Measurements from ENCODE around the gene SH3RF3. TPM values are rescaled to one million over a fixed set of nuclear protein-coding genes. Genes with fewer than 3 reads are reported as not detected.
A peak's percentile ranks its signal among the peaks of the same experiment; 100 is the strongest.

Gene SH3RF3
- total RNA-seq, 1 donor from 2014 or later: 0.47 TPM

GRCh38 chr2:109226622-109227021 lies 97.6 kb downstream of the SH3RF3 start:
- no peak overlapping the region for H3K27ac Mint-ChIP-seq
- DNase-seq: no peak
- H3K36me3 Mint-ChIP-seq (ENCODE audit: low read depth): no peaks in the 10 kb centered on the region
- peaks cover 31% of the 10 kb centered on the region for H3K27me3 Mint-ChIP-seq
- H3K4me3 Mint-ChIP-seq: no peak overlapping the region
- H3K4me1 Mint-ChIP-seq: peaks cover 11% of the 10 kb centered on the region
- no peaks in the 10 kb centered on the region for H3K9me3 Mint-ChIP-seq
- intact Hi-C loops (cut with micrococcal nuclease): no loop called here

GRCh38 chr2:109229094-109229675 lies 100.2 kb downstream of the SH3RF3 start:
- H3K27ac Mint-ChIP-seq: no peak overlapping the region
- intact Hi-C loops (cut with micrococcal nuclease): no loop called here
- no peak overlapping the region for H3K4me3 Mint-ChIP-seq
- H3K27me3 Mint-ChIP-seq: peaks cover 44% of the 10 kb centered on the region
- DNase-seq: no peak
- no peaks in the 10 kb centered on the region for H3K9me3 Mint-ChIP-seq
- peaks cover 12% of the 10 kb centered on the region for H3K4me1 Mint-ChIP-seq
- no peaks in the 10 kb centered on the region for H3K36me3 Mint-ChIP-seq (ENCODE audit: low read depth)

GRCh38 chr2:109230941-109231420 lies 102.0 kb downstream of the SH3RF3 start:
- peaks cover 45% of the 10 kb centered on the region for H3K27me3 Mint-ChIP-seq
- H3K4me1 Mint-ChIP-seq: peaks cover 12% of the 10 kb centered on the region
- H3K9me3 Mint-ChIP-seq: no peaks in the 10 kb centered on the region
- H3K27ac Mint-ChIP-seq: no peak overlapping the region
- intact Hi-C loops (cut with micrococcal nuclease): no loop called here
- H3K4me3 Mint-ChIP-seq: no peak overlapping the region
- no peak for DNase-seq
- H3K36me3 Mint-ChIP-seq (ENCODE audit: low read depth): no peaks in the 10 kb centered on the region

- no peaks in the 10 kb centered on the region for H3K36me3 Mint-ChIP-seq (ENCODE audit: low read depth)
- H3K4me3 Mint-ChIP-seq: no peak overlapping the region
- H3K27me3 Mint-ChIP-seq: peaks cover 45% of the 10 kb centered on the region
- H3K4me1 Mint-ChIP-seq: peaks cover 15% of the 10 kb centered on the region
- DNase-seq: no peak
- H3K27ac Mint-ChIP-seq: no peak overlapping the region
- no peaks in the 10 kb centered on the region for H3K9me3 Mint-ChIP-seq
- intact Hi-C loops (cut with micrococcal nuclease): no loop called here
These were observed 102.4 kb downstream of the SH3RF3 start for GRCh38 chr2:109231428-109231827.

- Mint-ChIP-seq H3K27ac (no peak overlapping the region), H3K36me3 (ENCODE audit: low read depth) (no peaks in the 10 kb centered on the region), H3K4me3 (no peak overlapping the region), H3K9me3 (no peaks in the 10 kb centered on the region), H3K27me3 (peaks cover 43% of the 10 kb centered on the region), H3K4me1 (peaks cover 21% of the 10 kb centered on the region)
- no peak for DNase-seq
- intact Hi-C loops (cut with micrococcal nuclease): no loop called here
These were observed 103.1 kb downstream of the SH3RF3 start for GRCh38 chr2:109231996-109232705.

- Mint-ChIP-seq H3K4me1 (peaks cover 24% of the 10 kb centered on the region), H3K4me3 (no peak overlapping the region), H3K27ac (no peak overlapping the region), H3K9me3 (no peaks in the 10 kb centered on the region), H3K27me3 (peaks cover 38% of the 10 kb centered on the region), H3K36me3 (ENCODE audit: low read depth) (no peaks in the 10 kb centered on the region)
- DNase-seq: no peak
- intact Hi-C loops (cut with micrococcal nuclease): no loop called here
These were observed 103.9 kb downstream of the SH3RF3 start for GRCh38 chr2:109232909-109233308.

GRCh38 chr2:109233643-109234042 lies 104.6 kb downstream of the SH3RF3 start:
- Mint-ChIP-seq H3K27me3 (peaks cover 32% of the 10 kb centered on the region), H3K36me3 (ENCODE audit: low read depth) (no peaks in the 10 kb centered on the region)
- intact Hi-C loops (cut with micrococcal nuclease): no loop called here

GRCh38 chr2:109234355-109234754 lies 105.3 kb downstream of the SH3RF3 start:
- Mint-ChIP-seq H3K4me1 (peaks cover 31% of the 10 kb centered on the region), H3K27me3 (peaks cover 27% of the 10 kb centered on the region), H3K9me3 (no peaks in the 10 kb centered on the region), H3K27ac (no peak overlapping the region), H3K36me3 (ENCODE audit: low read depth) (no peaks in the 10 kb centered on the region), H3K4me3 (no peak overlapping the region)
- intact Hi-C loops (cut with micrococcal nuclease): no loop called here
- DNase-seq: no peak

More at GRCh38 chr2:109233643-109234042, 104.6 kb downstream of the SH3RF3 start:
- Mint-ChIP-seq H3K9me3 (no peaks in the 10 kb centered on the region), H3K4me1 (peaks cover 28% of the 10 kb centered on the region), H3K4me3 (no peak overlapping the region), H3K27ac (no peak overlapping the region)
- no peak for DNase-seq

GRCh38 chr2:109236147-109236546 lies 107.1 kb downstream of the SH3RF3 start:
- no peaks in the 10 kb centered on the region for H3K36me3 Mint-ChIP-seq (ENCODE audit: low read depth)
- peaks cover 25% of the 10 kb centered on the region for H3K4me1 Mint-ChIP-seq
- H3K4me3 Mint-ChIP-seq: no peak overlapping the region

GRCh38 chr2:109237792-109238191 lies 108.8 kb downstream of the SH3RF3 start:
- intact Hi-C loops (cut with micrococcal nuclease): no loop called here
- Mint-ChIP-seq H3K9me3 (no peaks in the 10 kb centered on the region), H3K4me3 (no peak overlapping the region), H3K36me3 (ENCODE audit: low read depth) (no peaks in the 10 kb centered on the region), H3K4me1 (peaks cover 22% of the 10 kb centered on the region), H3K27me3 (peaks cover 6% of the 10 kb centered on the region), H3K27ac (no peak overlapping the region)
- no peak for DNase-seq

More at GRCh38 chr2:109236147-109236546, 107.1 kb downstream of the SH3RF3 start:
- intact Hi-C loops (cut with micrococcal nuclease): no loop called here
- Mint-ChIP-seq H3K9me3 (no peaks in the 10 kb centered on the region), H3K27ac (no peak overlapping the region), H3K27me3 (peaks cover 20% of the 10 kb centered on the region)
- DNase-seq: no peak

- H3K9me3 Mint-ChIP-seq: no peaks in the 10 kb centered on the region
- H3K4me3 Mint-ChIP-seq: peak overlapping the region; percentile 30
- intact Hi-C loops (cut with micrococcal nuclease): no loop called here
- peaks cover 9% of the 10 kb centered on the region for H3K27me3 Mint-ChIP-seq
- DNase-seq: peak; percentile 85
- peaks cover 22% of the 10 kb centered on the region for H3K4me1 Mint-ChIP-seq
- no peaks in the 10 kb centered on the region for H3K36me3 Mint-ChIP-seq (ENCODE audit: low read depth)
- H3K27ac Mint-ChIP-seq: peak overlapping the region; percentile 72
These were observed 109.6 kb downstream of the SH3RF3 start for GRCh38 chr2:109238580-109238979.

GRCh38 chr2:109239720-109240119 lies 110.7 kb downstream of the SH3RF3 start:
- no peak overlapping the region for H3K27ac Mint-ChIP-seq
- H3K36me3 Mint-ChIP-seq (ENCODE audit: low read depth): no peaks in the 10 kb centered on the region
- H3K27me3 Mint-ChIP-seq: peaks cover 12% of the 10 kb centered on the region
- H3K4me1 Mint-ChIP-seq: peaks cover 22% of the 10 kb centered on the region
- intact Hi-C loops (cut with micrococcal nuclease): no loop called here
- DNase-seq: no peak
- H3K9me3 Mint-ChIP-seq: no peaks in the 10 kb centered on the region
- no peak overlapping the region for H3K4me3 Mint-ChIP-seq

GRCh38 chr2:109242210-109242653 lies 113.2 kb downstream of the SH3RF3 start:
- H3K9me3 Mint-ChIP-seq: no peaks in the 10 kb centered on the region
- peaks cover 14% of the 10 kb centered on the region for H3K4me1 Mint-ChIP-seq
- H3K27ac Mint-ChIP-seq: no peak overlapping the region
- intact Hi-C loops (cut with micrococcal nuclease): no loop called here
- no peak overlapping the region for H3K4me3 Mint-ChIP-seq
- DNase-seq: no peak
- H3K27me3 Mint-ChIP-seq: peaks cover 20% of the 10 kb centered on the region
- H3K36me3 Mint-ChIP-seq (ENCODE audit: low read depth): no peaks in the 10 kb centered on the region

GRCh38 chr2:109242654-109243331 lies 113.8 kb downstream of the SH3RF3 start:
- H3K36me3 Mint-ChIP-seq (ENCODE audit: low read depth): no peaks in the 10 kb centered on the region
- intact Hi-C loops (cut with micrococcal nuclease): no loop called here
- peaks cover 24% of the 10 kb centered on the region for H3K27me3 Mint-ChIP-seq
- no peak overlapping the region for H3K4me3 Mint-ChIP-seq
- no peaks in the 10 kb centered on the region for H3K9me3 Mint-ChIP-seq
- no peak for DNase-seq
- H3K4me1 Mint-ChIP-seq: peaks cover 11% of the 10 kb centered on the region
- H3K27ac Mint-ChIP-seq: no peak overlapping the region

Measured in activated CD4-positive, alpha-beta T cell treated with anti-CD3 and anti-CD28 coated beads, Interleukin-2, amount 10 ng/mL, durations not matched to agents 24 days and 14 days (primary cell).